GM23338 (cell line): Measurements from ENCODE around the gene PRR14L. TPM values are rescaled to one million over a fixed set of nuclear protein-coding genes. Genes with fewer than 3 reads are reported as not detected.

ENCODE experiments used
- ATAC-seq: fragments of 200-7000 bp; cut with Tn5 transposase; 3 replicates; pipeline ENCODE4 v1.9.1; 2020
- DNase-seq: peaks from one replicate; pipeline ENCODE4 v3.0.0-alpha.2; 2015; ENCODE audit warnings: low spot score
- H2AFZ ChIP-seq: fragments of 200-600 bp; sonication (generic); 2 replicates; pipeline ENCODE4 v1.8.0; 2016; ENCODE audit warnings: antibody characterized with exemption, mild to moderate bottlenecking, moderate library complexity
- H3F3A ChIP-seq: fragments of 200-600 bp; sonication (generic); replicated peaks from 2 replicates; pipeline ENCODE4 v1.8.0; 2017; ENCODE audit warnings: antibody characterized with exemption, mixed run types, low read depth
- H3K27ac ChIP-seq: fragments of 200-600 bp; sonication (generic); 2 replicates; pipeline ENCODE4 v1.6.1; 2016; ENCODE audit warnings: low read depth
- H3K27me3 ChIP-seq: fragments of 200-600 bp; sonication (generic); 2 replicates; pipeline ENCODE4 v1.8.0; 2016; ENCODE audit warnings: mild to moderate bottlenecking, mixed run types, moderate library complexity; ENCODE audit not compliant: insufficient read depth
- H3K36me3 ChIP-seq: fragments of 200-600 bp; sonication (generic); 2 replicates; pipeline ENCODE4 v1.8.0; 2016; ENCODE audit warnings: mild to moderate bottlenecking; ENCODE audit not compliant: insufficient read depth
- H3K4me1 ChIP-seq: fragments of 200-600 bp; sonication (generic); 2 replicates; pipeline ENCODE4 v1.8.0; 2016; ENCODE audit warnings: mild to moderate bottlenecking, moderate library complexity; ENCODE audit not compliant: insufficient read depth
- H3K4me2 ChIP-seq: fragments of 200-600 bp; sonication (generic); 2 replicates; pipeline ENCODE4 v1.7.1; 2017; ENCODE audit warnings: mixed run types
- H3K4me3 ChIP-seq: fragments of 200-600 bp; sonication (generic); 2 replicates; pipeline ENCODE4 v1.6.1; 2016; ENCODE audit warnings: mixed run types
- H3K79me2 ChIP-seq: fragments of 200-600 bp; sonication (generic); replicated peaks from 2 replicates; pipeline ENCODE4 v1.8.0; 2017; ENCODE audit warnings: mild to moderate bottlenecking; ENCODE audit not compliant: insufficient read depth
- H3K9me2 ChIP-seq: fragments of 200-600 bp; sonication (generic); 2 replicates; pipeline ENCODE4 v1.8.0; 2017; ENCODE audit not compliant: insufficient read depth
- H4K20me1 ChIP-seq: fragments of 200-600 bp; sonication (generic); replicated peaks from 2 replicates; pipeline ENCODE4 v1.8.0; 2017; ENCODE audit warnings: mild to moderate bottlenecking; ENCODE audit not compliant: insufficient read depth
- H3K27ac Mint-ChIP-seq: 2 replicates; pipeline ENCODE4 v1.8.0; 2020; ENCODE audit warnings: inconsistent platforms, mild to moderate bottlenecking, moderate library complexity, mixed read lengths
- H3K27me3 Mint-ChIP-seq: 3 replicates; pipeline ENCODE4 v1.8.0; 2022; ENCODE audit warnings: low read depth, mild to moderate bottlenecking, moderate library complexity, mixed read lengths, inconsistent platforms; ENCODE audit not compliant: insufficient read depth, poor library complexity
- H3K36me3 Mint-ChIP-seq: 3 replicates; pipeline ENCODE4 v1.8.0; 2021; ENCODE audit warnings: low read depth, mild to moderate bottlenecking, inconsistent platforms, moderate library complexity, mixed read lengths
- H3K4me1 Mint-ChIP-seq: 3 replicates; pipeline ENCODE4 v1.8.0; 2020; ENCODE audit warnings: mild to moderate bottlenecking, inconsistent platforms, mixed read lengths
- H3K4me3 Mint-ChIP-seq: 3 replicates; pipeline ENCODE4 v1.8.0; 2021; ENCODE audit warnings: moderate library complexity, mild to moderate bottlenecking, inconsistent platforms, mixed read lengths
- H3K9me3 Mint-ChIP-seq: 3 replicates; pipeline ENCODE4 v1.8.0; 2020; ENCODE audit warnings: moderate library complexity, mild to moderate bottlenecking, inconsistent platforms, mixed read lengths
- CREB1 ChIP-seq: fragments of 250-450 bp; sonication (Bioruptor Pico); IDR thresholded peaks from 2 replicates; pipeline ENCODE4 v1.5.0; 2020; ENCODE audit warnings: low read depth, mild to moderate bottlenecking, moderate library complexity
- EZH2 ChIP-seq: fragments of 200-600 bp; sonication (generic); IDR thresholded peaks from one replicate; pipeline ENCODE4 v1.8.0; 2017; ENCODE audit warnings: antibody characterized with exemption, mild to moderate bottlenecking, low read depth; ENCODE audit not compliant: unreplicated experiment
- EZH2phosphoT487 ChIP-seq: fragments of 200-600 bp; sonication (generic); IDR thresholded peaks from one replicate; pipeline ENCODE4 v1.8.1; 2018; ENCODE audit warnings: antibody characterized with exemption; ENCODE audit not compliant: unreplicated experiment
- JUNB ChIP-seq: IDR thresholded peaks from one replicate; pipeline ENCODE4 v1.6.1; 2016; ENCODE audit warnings: antibody characterized with exemption; ENCODE audit not compliant: unreplicated experiment
- NANOG ChIP-seq: IDR thresholded peaks from 2 replicates; pipeline ENCODE4 v1.6.1; 2016; ENCODE audit warnings: antibody characterized with exemption, borderline replicate concordance
- POLR2AphosphoS5 ChIP-seq: IDR thresholded peaks from 2 replicates; pipeline ENCODE4 v1.6.1; 2016; ENCODE audit warnings: antibody characterized with exemption, low read depth
- STAT1 ChIP-seq: IDR thresholded peaks from one replicate; pipeline ENCODE4 v1.6.1; 2016; ENCODE audit warnings: antibody characterized with exemption; ENCODE audit not compliant: unreplicated experiment
- ZNF114 ChIP-seq: fragments of 250-450 bp; sonication (Bioruptor Pico); IDR thresholded peaks from 2 replicates; pipeline ENCODE4 v1.5.0; 2020; ENCODE audit warnings: mild to moderate bottlenecking, moderate library complexity
- ZNF331 ChIP-seq: fragments of 250-450 bp; sonication (Bioruptor Pico); IDR thresholded peaks from 2 replicates; pipeline ENCODE4 v1.5.0; 2020; ENCODE audit warnings: low read depth, mild to moderate bottlenecking, moderate library complexity
- polyA plus RNA-seq: library from polyadenylated mRNA; unstranded; fragments of >200 nt; fragmentation: Nextera tagmentation; extraction: Ambion mirVana; gene quantifications from 2 replicates; pipeline ENCODE4 v1.2.1, GENCODE V29; 2016
- total RNA-seq: library from RNA; depleted of rRNA; stranded (reverse); fragments of >200 nt; shearing (Covaris generic); gene quantifications from 2 replicates; pipeline ENCODE4 v1.2.3, GENCODE V29; 2014
- TF ChIP-seq, protein P1 (sequence below), 2 experiments: fragments of 200-600 bp in 1 of 2; sonication (generic) in 1 of 2; conservative IDR thresholded peaks; 2 replicates each; pipeline versions ENCODE4 v1.5.1 to v1.6.1; 2016 to 2017; ENCODE audit warnings: antibody characterized with exemption in 2 of 2, low read depth in 2 of 2, mild to moderate bottlenecking in 2 of 2, moderate library complexity in 1 of 2

PRR14L gene
- total and polyA plus RNA-seq, 2 experiments from 2014 or later, result 46.3 to 54.0 TPM

DNA sequence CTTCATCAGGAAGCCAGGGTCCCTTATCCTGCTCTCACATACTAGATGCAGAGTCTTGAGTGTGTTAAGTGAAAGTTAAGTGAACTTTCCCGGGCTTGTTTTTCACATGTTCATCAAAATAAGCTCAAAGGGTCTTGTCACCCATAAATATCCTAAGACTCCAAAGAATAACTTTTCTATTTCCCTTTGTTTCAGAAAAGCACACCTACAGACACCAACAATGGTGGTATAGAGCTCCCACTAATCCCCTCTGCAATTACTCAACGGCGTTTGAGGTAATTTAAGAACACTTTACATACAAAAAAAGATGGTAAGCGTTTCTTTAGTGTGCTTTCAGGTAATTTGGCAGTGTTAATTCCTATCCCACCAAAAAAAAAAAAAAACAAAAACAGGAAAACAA lies 2.5 kb downstream of the PRR14L start:
- peaks cover 30% of the 10 kb centered on the region for H3K36me3 Mint-ChIP-seq
- peaks cover 6% of the 10 kb centered on the region for H3K27me3 Mint-ChIP-seq
- Histone ChIP-seq H3K4me3 (peak overlapping the region; percentile 95), H3K27ac (peak overlapping the region; percentile 87), H3F3A (peaks cover 10% of the 10 kb centered on the region; the same call in 1 of the 2 replicates), H4K20me1 (peaks cover 23% of the 10 kb centered on the region), H3K9me2 (no peaks in the 10 kb centered on the region), H3K4me1 (peaks cover 28% of the 10 kb centered on the region), H3K36me3 (no peaks in the 10 kb centered on the region), H2AFZ (no peak overlapping the region), H3K79me2 (peaks cover 72% of the 10 kb centered on the region), H3K27me3 (no peaks in the 10 kb centered on the region), H3K4me2 (peak overlapping the region; percentile 99)
- peak; percentile 2; the same call in 1 of the 3 replicates for ATAC-seq
- DNase-seq, result no peak
- TF ChIP-seq JUNB (no peak), NANOG (no peak), CREB1 (CRISPR knock-in tag) (no peak), STAT1 (no peak), EZH2 (no peak)
- no peaks in the 10 kb centered on the region for H3K9me3 Mint-ChIP-seq
- peak overlapping the region; percentile 88 for H3K4me3 Mint-ChIP-seq
- peak overlapping the region; percentile 90 for H3K27ac Mint-ChIP-seq
- H3K4me1 Mint-ChIP-seq, result peaks cover 24% of the 10 kb centered on the region

DNA sequence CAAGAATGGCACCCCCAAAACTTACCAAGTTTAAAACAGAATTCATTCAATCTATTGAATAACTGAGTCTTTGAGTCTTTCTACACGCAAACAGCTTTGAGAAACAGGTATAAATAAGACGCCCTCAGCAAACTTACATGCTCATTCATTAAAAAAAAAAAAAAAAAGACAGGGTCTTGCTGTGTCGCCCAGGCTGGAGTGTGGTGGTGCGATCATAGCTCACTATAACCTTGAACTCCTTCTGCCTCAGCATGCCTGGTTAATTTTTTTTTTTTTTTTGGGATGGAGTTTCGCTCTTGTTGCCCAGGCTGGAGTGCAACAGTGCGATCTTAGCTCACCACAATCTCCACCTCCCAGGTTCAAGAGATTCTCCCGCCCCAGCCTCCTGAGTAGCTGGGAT lies 6.1 kb downstream of the PRR14L start:
- no peak overlapping the region for H3K4me3 Mint-ChIP-seq
- ATAC-seq, result no peak

More for the DNA sequence above, 6.1 kb downstream of the PRR14L start:
- no peak for DNase-seq
- Histone ChIP-seq H3F3A (0 out of 2 replicates have a peak, but pooled peaks cover 3% of the 10 kb centered on the region), H3K36me3 (peaks cover 7% of the 10 kb centered on the region), H3K4me3 (no peak overlapping the region), H3K27me3 (no peaks in the 10 kb centered on the region), H3K4me2 (no peak overlapping the region), H3K9me2 (no peaks in the 10 kb centered on the region), H2AFZ (no peak overlapping the region), H3K79me2 (peaks cover 100% of the 10 kb centered on the region), H4K20me1 (peaks cover 47% of the 10 kb centered on the region), H3K27ac (0 out of 2 replicates have a peak overlapping the region, but pooled peaks have one; percentile 14), H3K4me1 (peaks cover 18% of the 10 kb centered on the region)
- Mint-ChIP-seq H3K9me3 (no peaks in the 10 kb centered on the region), H3K27ac (no peak overlapping the region), H3K36me3 (peaks cover 43% of the 10 kb centered on the region), H3K4me1 (peaks cover 13% of the 10 kb centered on the region; the same call in 2 of the 3 replicates), H3K27me3 (peaks cover 3% of the 10 kb centered on the region)
- TF ChIP-seq ZNF331 (CRISPR knock-in tag) (no peak), POLR2AphosphoS5 (no peak), STAT1 (no peak), ZNF114 (CRISPR knock-in tag) (no peak), EZH2phosphoT487 (no peak), EZH2 (no peak), NANOG (no peak)
- TF ChIP-seq, protein P1, sequence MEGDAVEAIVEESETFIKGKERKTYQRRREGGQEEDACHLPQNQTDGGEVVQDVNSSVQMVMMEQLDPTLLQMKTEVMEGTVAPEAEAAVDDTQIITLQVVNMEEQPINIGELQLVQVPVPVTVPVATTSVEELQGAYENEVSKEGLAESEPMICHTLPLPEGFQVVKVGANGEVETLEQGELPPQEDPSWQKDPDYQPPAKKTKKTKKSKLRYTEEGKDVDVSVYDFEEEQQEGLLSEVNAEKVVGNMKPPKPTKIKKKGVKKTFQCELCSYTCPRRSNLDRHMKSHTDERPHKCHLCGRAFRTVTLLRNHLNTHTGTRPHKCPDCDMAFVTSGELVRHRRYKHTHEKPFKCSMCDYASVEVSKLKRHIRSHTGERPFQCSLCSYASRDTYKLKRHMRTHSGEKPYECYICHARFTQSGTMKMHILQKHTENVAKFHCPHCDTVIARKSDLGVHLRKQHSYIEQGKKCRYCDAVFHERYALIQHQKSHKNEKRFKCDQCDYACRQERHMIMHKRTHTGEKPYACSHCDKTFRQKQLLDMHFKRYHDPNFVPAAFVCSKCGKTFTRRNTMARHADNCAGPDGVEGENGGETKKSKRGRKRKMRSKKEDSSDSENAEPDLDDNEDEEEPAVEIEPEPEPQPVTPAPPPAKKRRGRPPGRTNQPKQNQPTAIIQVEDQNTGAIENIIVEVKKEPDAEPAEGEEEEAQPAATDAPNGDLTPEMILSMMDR (conservative IDR thresholded peaks at IDR 0.05; ENCODE audit: low read depth in 2 of 2), result no peak
